SK-N-SH (cell line): Measurements from ENCODE around the gene SLC38A7. TPM values are rescaled to one million over a fixed set of nuclear protein-coding genes. Genes with fewer than 3 reads are reported as not detected.

Experiments
- CTCF ChIA-PET: fragments of 300-600, 350-600 bp; formaldehyde crosslinking; extraction: SDS; loops from one replicate; lab custom pipeline; 2021; lab: Yijun Ruan, JAX
- POLR2A ChIA-PET: fragments of 350-600 bp; sonication (Branson Sonifier 250); formaldehyde crosslinking; extraction: SDS; loops from one replicate; lab custom pipeline; 2020; ENCODE audit warnings: antibody characterized with exemption, inconsistent platforms; lab: Yijun Ruan, JAX
- DNase-seq: peaks from one replicate; pipeline ENCODE4 v3.0.0; 2012
- H2AFZ ChIP-seq: fragments of 200-600 bp; sonication (generic); 2 replicates; pipeline ENCODE4 v1.8.1; 2016; ENCODE audit warnings: antibody characterized with exemption, mild to moderate bottlenecking, low read depth
- H3F3A ChIP-seq: fragments of 200-600 bp; sonication (generic); replicated peaks from 2 replicates; pipeline ENCODE3; 2016; ENCODE audit warnings: antibody characterized with exemption, mild to moderate bottlenecking; ENCODE audit not compliant: insufficient read depth
- H3K27ac ChIP-seq, 2 experiments: fragments of 200-500 bp in 1 of 2; fragments of 200-600 bp in 1 of 2; sonication (Bioruptor generic) in 1 of 2; sonication (generic), shearing (Covaris generic) in 1 of 2; 2 replicates each; pipeline versions ENCODE4 v1.5.1 to v1.6.1; 2014 to 2016; ENCODE audit warnings: low read depth in 2 of 2, inconsistent platforms in 1 of 2, low read length in 1 of 2, mild to moderate bottlenecking in 1 of 2, mixed read lengths in 1 of 2
- H3K27me3 ChIP-seq: fragments of 200-600 bp; sonication (generic), shearing (Covaris generic); 2 replicates; pipeline ENCODE4 v1.6.1; 2016; ENCODE audit warnings: mixed run types; ENCODE audit not compliant: insufficient read depth
- H3K36me3 ChIP-seq, 2 experiments: fragments of 200-500 bp in 1 of 2; fragments of 200-600 bp in 1 of 2; sonication (Bioruptor generic) in 1 of 2; sonication (generic) in 1 of 2; replicated peaks in 1 of 2; 2 replicates each; pipeline versions ENCODE3 to v1.5.1; 2014 to 2016; ENCODE audit warnings: low read length in 1 of 2, mild to moderate bottlenecking in 1 of 2; ENCODE audit not compliant: insufficient read depth in 2 of 2, control insufficient read depth in 1 of 2
- H3K4me1 ChIP-seq, 2 experiments: fragments of 200-500 bp in 1 of 2; fragments of 200-600 bp in 1 of 2; sonication (Bioruptor generic) in 1 of 2; sonication (generic), shearing (Covaris generic) in 1 of 2; 2 replicates each; pipeline versions ENCODE4 v1.5.1 to v1.6.1; 2014 to 2016; ENCODE audit warnings: low read depth in 1 of 2, low read length in 1 of 2, mixed run types in 1 of 2; ENCODE audit not compliant: insufficient read depth in 2 of 2, control insufficient read depth in 1 of 2
- H3K4me2 ChIP-seq: fragments of 200-600 bp; sonication (generic), shearing (Covaris generic); 2 replicates; pipeline ENCODE4 v1.6.1; 2017; ENCODE audit warnings: mixed run types
- H3K4me3 ChIP-seq, 2 experiments: fragments of 200-500 bp in 1 of 2; fragments of 200-600 bp in 1 of 2; sonication (Bioruptor generic) in 1 of 2; sonication (generic), shearing (Covaris generic) in 1 of 2; 2 replicates each; pipeline versions ENCODE4 v1.5.1 to v1.8.1; 2014 to 2016; ENCODE audit warnings: low read depth in 2 of 2, inconsistent platforms in 1 of 2, low read length in 1 of 2, mild to moderate bottlenecking in 1 of 2, mixed read lengths in 1 of 2, moderate library complexity in 1 of 2
- H3K79me2 ChIP-seq: fragments of 200-600 bp; sonication (generic); 2 replicates; pipeline ENCODE4 v1.8.1; 2017; ENCODE audit warnings: mild to moderate bottlenecking; ENCODE audit not compliant: insufficient read depth
- H3K9ac ChIP-seq: fragments of 200-600 bp; sonication (generic); 2 replicates; pipeline ENCODE4 v1.6.1; 2017; ENCODE audit warnings: mixed run types
- H3K9me2 ChIP-seq: fragments of 200-600 bp; sonication (generic); 2 replicates; pipeline ENCODE4 v1.6.1; 2017; ENCODE audit warnings: mixed run types
- H3K9me3 ChIP-seq: fragments of 200-600 bp; sonication (generic); 2 replicates; pipeline ENCODE4 v1.6.1; 2017; ENCODE audit warnings: mixed run types, mild to moderate bottlenecking, moderate library complexity
- H4K20me1 ChIP-seq: fragments of 200-600 bp; sonication (generic); 2 replicates; pipeline ENCODE4 v1.6.1; 2017; ENCODE audit warnings: mild to moderate bottlenecking, mixed run types; ENCODE audit not compliant: insufficient read depth
- CHD2 ChIP-seq: fragments of 150-350 bp; IDR thresholded peaks from 2 replicates; pipeline ENCODE4 v1.6.1; 2018; ENCODE audit warnings: low read length; ENCODE audit not compliant: partially characterized antibody
- EZH2phosphoT487 ChIP-seq: fragments of 200-600 bp; sonication (generic); IDR thresholded peaks from 2 replicates; pipeline ENCODE4 v1.6.1; 2017; ENCODE audit warnings: low read depth, mixed run types, mild to moderate bottlenecking, antibody characterized with exemption, moderate library complexity, borderline replicate concordance
- FOXM1 ChIP-seq: IDR thresholded peaks from 2 replicates; pipeline ENCODE4 v1.4.0; 2012; ENCODE audit warnings: low read depth, mild to moderate bottlenecking
- GATA2 ChIP-seq: sonication (generic); formaldehyde crosslinking; IDR thresholded peaks from 2 replicates; pipeline ENCODE4 v1.5.0; 2020; ENCODE audit warnings: mild to moderate bottlenecking, missing genetic modification reagents
- MXI1 ChIP-seq: IDR thresholded peaks from 2 replicates; pipeline ENCODE4 v1.6.1; 2012; ENCODE audit warnings: mild to moderate bottlenecking, low read depth, low read length, improper control_type of control experiment
- NRF1 ChIP-seq: IDR thresholded peaks from 2 replicates; pipeline ENCODE4 v1.6.1; 2012; ENCODE audit warnings: low read depth, mild to moderate bottlenecking, low read length
- PBX3 ChIP-seq: IDR thresholded peaks from 2 replicates; pipeline ENCODE4; 2012
- POLR2AphosphoS5 ChIP-seq: IDR thresholded peaks from 2 replicates; pipeline ENCODE4 v1.6.1; 2012; ENCODE audit warnings: low read depth, low read length
- RAD21 ChIP-seq: IDR thresholded peaks from 2 replicates; pipeline ENCODE4 v1.6.1; 2012; ENCODE audit warnings: mild to moderate bottlenecking, low read length
- REST ChIP-seq: IDR thresholded peaks from 2 replicates; pipeline ENCODE4 v1.6.1; 2012; ENCODE audit warnings: mild to moderate bottlenecking, low read depth, low read length, moderate library complexity
- SMC3 ChIP-seq: IDR thresholded peaks from 2 replicates; pipeline ENCODE4 v1.6.1; 2012; ENCODE audit warnings: low read depth, low read length, improper control_type of control experiment
- USF1 ChIP-seq: IDR thresholded peaks from 2 replicates; pipeline ENCODE4 v1.4.0; 2012; ENCODE audit warnings: low read depth, borderline replicate concordance
- USF2 ChIP-seq: fragments of 150-350 bp; IDR thresholded peaks from 2 replicates; pipeline ENCODE4 v1.6.1; 2017; ENCODE audit warnings: antibody characterized with exemption, low read length, low read depth, borderline replicate concordance
- ZBTB33 ChIP-seq: IDR thresholded peaks from 2 replicates; pipeline ENCODE4 v1.4.0; 2012; ENCODE audit warnings: low read depth, borderline replicate concordance
- WGBS: methylation state at CpG from one replicate; pipeline ENCODE4 v1.1.6; 2017; ENCODE audit warnings: low lambda C conversion rate; 5-methylcytosine and 5-hydroxymethylcytosine counted together
- polyA plus RNA-seq, 3 experiments: library from polyadenylated mRNA; depleted of rRNA; stranded (reverse); fragments of >200 nt; gene quantifications; 2 replicates each; pipeline ENCODE4 v1.2.3, GENCODE V29; 2012

The SLC38A7 gene
- polyA plus RNA-seq, 1 of the 3 experiments (the other 2 are of a cell fraction) = 14.1 TPM

GRCh38 chr16:58640949-58641348 lies 43.6 kb downstream of the SLC38A7 start:
- no peak for DNase-seq
- WGBS = 75% methylated on average over 4 of the region's 5 CpGs
- Histone ChIP-seq H3K4me2 (no peak overlapping the region), H3K9me2 (no peaks in the 10 kb centered on the region)
- TF ChIP-seq ZBTB33 (no peak), FOXM1 (no peak), POLR2AphosphoS5 (no peak), PBX3 (no peak), GATA2 (CRISPR knock-in tag) (no peak), CHD2 (no peak), USF1 (no peak), RAD21 (no peak), MXI1 (no peak), EZH2phosphoT487 (no peak), USF2 (no peak), REST (no peak), SMC3 (no peak), NRF1 (no peak)
- TF ChIP-seq, all 33 proteins: peak for 0
- Histone ChIP-seq H3K79me2 (no peaks in the 10 kb centered on the region), H3K36me3 (no peaks in the 10 kb centered on the region), H3F3A (peaks cover 5% of the 10 kb centered on the region), H3K27me3 (no peaks in the 10 kb centered on the region), H2AFZ (no peak overlapping the region), H3K27ac (no peak overlapping the region), H3K4me3 (no peak overlapping the region), H3K4me1 (no peaks in the 10 kb centered on the region; a peak in 1 of 4 replicates), H4K20me1 (no peaks in the 10 kb centered on the region), H3K9ac (no peak overlapping the region), H3K9me3 (no peaks in the 10 kb centered on the region)
- POLR2A ChIA-PET = no interaction called here
- CTCF ChIA-PET = interaction anchor here (0.6 to 1.0 kb wide), 3 partner anchors 12 to 124 kb away, joined by 3 to 4 read pairs (median 3); no protein-coding TSS in a partner anchor
